Mesothelial cell of epicardium (in vitro differentiated cells): Measurements from ENCODE around the gene GABRB1. TPM values are rescaled to one million over a fixed set of nuclear protein-coding genes. Genes with fewer than 3 reads are reported as not detected.

Experiments used
- DNase-seq, 2 experiments: peaks; one replicate each; pipeline ENCODE4 v3.0.0; 2021; ENCODE audit warnings: low spot score in 2 of 2; ENCODE audit not compliant: unreplicated experiment in 2 of 2
- H3K27ac Mint-ChIP-seq: 2 replicates; pipeline ENCODE4 v1.8.0; 2021; ENCODE audit warnings: mixed read lengths
- H3K27me3 Mint-ChIP-seq: 2 replicates; pipeline ENCODE4 v1.8.0; 2021; ENCODE audit warnings: low read depth, mixed read lengths
- H3K36me3 Mint-ChIP-seq: 2 replicates; pipeline ENCODE4 v1.8.0; 2021; ENCODE audit warnings: mixed read lengths
- H3K4me1 Mint-ChIP-seq: 2 replicates; pipeline ENCODE4 v1.8.0; 2021; ENCODE audit warnings: mixed read lengths
- H3K4me3 Mint-ChIP-seq: 2 replicates; pipeline ENCODE4 v1.8.0; 2021; ENCODE audit warnings: mild to moderate bottlenecking, moderate library complexity, mixed read lengths
- H3K9me3 Mint-ChIP-seq: 2 replicates; pipeline ENCODE4 v1.8.0; 2021; ENCODE audit warnings: mixed read lengths
- total RNA-seq: library from RNA; stranded (reverse); gene quantifications from 3 replicates; pipeline ENCODE4 v1.2.1, GENCODE V29; 2021
- TF ChIP-seq, protein P1 (sequence below): fragments of 200-600 bp; sonication (generic); IDR thresholded peaks from one replicate; pipeline ENCODE4 v1.5.0; 2021; ENCODE audit warnings: antibody characterized with exemption; ENCODE audit not compliant: unreplicated experiment

Gene GABRB1
- total RNA-seq, 1 donor from 2014 or later, result not detected

- TF ChIP-seq, protein P1, sequence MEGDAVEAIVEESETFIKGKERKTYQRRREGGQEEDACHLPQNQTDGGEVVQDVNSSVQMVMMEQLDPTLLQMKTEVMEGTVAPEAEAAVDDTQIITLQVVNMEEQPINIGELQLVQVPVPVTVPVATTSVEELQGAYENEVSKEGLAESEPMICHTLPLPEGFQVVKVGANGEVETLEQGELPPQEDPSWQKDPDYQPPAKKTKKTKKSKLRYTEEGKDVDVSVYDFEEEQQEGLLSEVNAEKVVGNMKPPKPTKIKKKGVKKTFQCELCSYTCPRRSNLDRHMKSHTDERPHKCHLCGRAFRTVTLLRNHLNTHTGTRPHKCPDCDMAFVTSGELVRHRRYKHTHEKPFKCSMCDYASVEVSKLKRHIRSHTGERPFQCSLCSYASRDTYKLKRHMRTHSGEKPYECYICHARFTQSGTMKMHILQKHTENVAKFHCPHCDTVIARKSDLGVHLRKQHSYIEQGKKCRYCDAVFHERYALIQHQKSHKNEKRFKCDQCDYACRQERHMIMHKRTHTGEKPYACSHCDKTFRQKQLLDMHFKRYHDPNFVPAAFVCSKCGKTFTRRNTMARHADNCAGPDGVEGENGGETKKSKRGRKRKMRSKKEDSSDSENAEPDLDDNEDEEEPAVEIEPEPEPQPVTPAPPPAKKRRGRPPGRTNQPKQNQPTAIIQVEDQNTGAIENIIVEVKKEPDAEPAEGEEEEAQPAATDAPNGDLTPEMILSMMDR, result no peak
- peaks cover 4% of the 10 kb centered on the region for H3K9me3 Mint-ChIP-seq
- no peaks in the 10 kb centered on the region for H3K4me1 Mint-ChIP-seq
- H3K4me3 Mint-ChIP-seq, result no peak overlapping the region
- no peak for DNase-seq
- no peak overlapping the region for H3K27ac Mint-ChIP-seq
- H3K27me3 Mint-ChIP-seq, result no peaks in the 10 kb centered on the region
- H3K36me3 Mint-ChIP-seq, result no peaks in the 10 kb centered on the region
Observed at GRCh38 chr4:47010912-47011446, 20.4 kb upstream of the GABRB1 start.

DNA sequence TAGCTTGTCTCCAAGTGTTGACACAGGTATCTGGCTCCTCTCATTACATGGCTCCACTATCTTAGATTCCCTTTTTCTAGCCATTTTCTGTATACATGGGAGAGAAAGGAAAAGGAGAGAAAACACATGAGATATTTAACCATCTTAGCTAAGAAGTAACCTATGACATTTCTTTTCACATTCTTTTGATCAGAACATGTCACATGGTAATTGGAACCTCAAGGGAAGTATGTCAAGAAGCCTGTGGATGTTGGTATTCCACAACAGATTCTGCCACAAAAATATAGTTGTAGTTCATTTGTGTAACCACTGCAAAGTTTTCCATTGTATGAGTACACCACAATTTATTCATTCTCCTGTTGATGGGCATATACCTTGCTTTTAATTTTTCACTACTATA is 18.7 kb upstream of the GABRB1 start:
- DNase-seq, result no peak
- Mint-ChIP-seq H3K27me3 (peaks cover 5% of the 10 kb centered on the region), H3K27ac (no peak overlapping the region), H3K9me3 (peaks cover 4% of the 10 kb centered on the region), H3K4me1 (no peaks in the 10 kb centered on the region), H3K36me3 (no peaks in the 10 kb centered on the region), H3K4me3 (no peak overlapping the region)
- TF ChIP-seq, protein P1, result no peak

GRCh38 chr4:47013373-47013772 is 18.0 kb upstream of the GABRB1 start:
- no peak for DNase-seq
- Mint-ChIP-seq H3K36me3 (no peaks in the 10 kb centered on the region), H3K4me1 (no peaks in the 10 kb centered on the region), H3K27me3 (peaks cover 10% of the 10 kb centered on the region), H3K27ac (no peak overlapping the region), H3K9me3 (peaks cover 4% of the 10 kb centered on the region), H3K4me3 (no peak overlapping the region)
- TF ChIP-seq, protein P1, result no peak

- Mint-ChIP-seq H3K36me3 (no peaks in the 10 kb centered on the region), H3K27me3 (peaks cover 10% of the 10 kb centered on the region), H3K4me1 (no peaks in the 10 kb centered on the region), H3K27ac (no peak overlapping the region), H3K9me3 (no peaks in the 10 kb centered on the region), H3K4me3 (no peak overlapping the region)
- no peak for DNase-seq
- TF ChIP-seq, protein P1, result no peak
Observed at GRCh38 chr4:47017081-47017480, 14.3 kb upstream of the GABRB1 start.

DNA sequence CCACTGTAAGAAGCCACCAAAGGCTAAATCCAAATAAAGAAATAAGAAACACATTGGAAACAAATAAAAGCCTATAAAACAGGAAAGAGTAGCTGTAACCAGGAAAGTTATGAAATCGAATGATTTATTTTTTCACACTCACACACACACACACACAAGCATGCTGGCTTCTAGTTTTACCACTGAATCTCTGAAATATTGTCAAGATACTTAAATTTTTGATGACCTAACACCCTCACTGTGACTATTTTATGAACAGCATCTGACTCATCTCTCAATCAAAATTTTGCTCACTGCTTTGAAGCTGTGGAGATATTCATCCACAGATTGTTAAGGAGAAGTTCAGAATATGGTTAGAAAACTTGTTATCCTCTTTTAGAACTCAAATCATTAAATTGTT is 13.9 kb upstream of the GABRB1 start:
- DNase-seq, result no peak
- no peak overlapping the region for H3K4me3 Mint-ChIP-seq

More for the DNA sequence above, 13.9 kb upstream of the GABRB1 start:
- Mint-ChIP-seq H3K36me3 (no peaks in the 10 kb centered on the region), H3K27me3 (peaks cover 10% of the 10 kb centered on the region), H3K27ac (no peak overlapping the region), H3K4me1 (no peaks in the 10 kb centered on the region), H3K9me3 (no peaks in the 10 kb centered on the region)
- TF ChIP-seq, protein P1, result no peak
